Hypothalamus (tissue), 51 donors: ENCODE data around the gene VAMP4.
"Not testable (repeated sequence)": the region's sequence is repeated elsewhere in the genome, so short reads cannot be mapped to it uniquely, and the experiment has no call there.

Experiments used
- DNase-seq, 51 donors: peaks; one replicate each; lab custom pipeline; 2025; lab: John Stamatoyannopoulos, UW

VAMP4 gene

GRCh38 chr1:171707583-171707982 lies 34.3 kb downstream of the VAMP4 start:
- DNase-seq, result no peak

GRCh38 chr1:171702598-171702997 lies 39.3 kb downstream of the VAMP4 start:
- no peak for DNase-seq

- no peak for DNase-seq
These were observed 42.3 kb downstream of the VAMP4 start for GRCh38 chr1:171699531-171699930.

- not testable (repeated sequence) for DNase-seq
These were observed 46.1 kb downstream of the VAMP4 start for GRCh38 chr1:171695772-171696171.

GRCh38 chr1:171693541-171693940 lies 48.3 kb downstream of the VAMP4 start:
- not testable (repeated sequence) for DNase-seq

- no peak for DNase-seq
These were observed 58.0 kb downstream of the VAMP4 start for GRCh38 chr1:171683870-171684269.

GRCh38 chr1:171680339-171680738 lies 61.5 kb downstream of the VAMP4 start:
- DNase-seq, result no peak

GRCh38 chr1:171676823-171677222 lies 65.0 kb downstream of the VAMP4 start:
- DNase-seq, result no peak

- DNase-seq, result peak in 4 of 51 donors; percentile 5 to 25 (median 8)
These were observed 67.1 kb downstream of the VAMP4 start for GRCh38 chr1:171674431-171675405.

GRCh38 chr1:171670739-171671138 lies 71.1 kb downstream of the VAMP4 start:
- no peak for DNase-seq

- DNase-seq, result no peak
These were observed 73.5 kb downstream of the VAMP4 start for GRCh38 chr1:171668372-171668771.

GRCh38 chr1:171666114-171666769 lies 75.6 kb downstream of the VAMP4 start:
- DNase-seq, result no peak

GRCh38 chr1:171664976-171665375 lies 76.9 kb downstream of the VAMP4 start:
- DNase-seq, result no peak

- DNase-seq, result no peak
These were observed 77.8 kb downstream of the VAMP4 start for GRCh38 chr1:171663854-171664575.

GRCh38 chr1:171663036-171663853 lies 78.6 kb downstream of the VAMP4 start:
- no peak for DNase-seq

GRCh38 chr1:171661076-171661650 lies 80.7 kb downstream of the VAMP4 start:
- DNase-seq, result no peak

- DNase-seq, result not testable (repeated sequence)
These were observed 85.7 kb downstream of the VAMP4 start for GRCh38 chr1:171656206-171656605.

GRCh38 chr1:171655746-171656116 lies 86.1 kb downstream of the VAMP4 start:
- DNase-seq, result no peak

- peak in 22 of 51 donors; percentile 2 to 40 (median 12) for DNase-seq
These were observed 86.7 kb downstream of the VAMP4 start for GRCh38 chr1:171654942-171655745.
